Fibroblast of lung (primary cell): ENCODE data around the gene ADAMTS3.

Experiments
- CTCF ChIP-seq, 2 donors: IDR thresholded peaks in 1 of 2; conservative IDR thresholded peaks in 1 of 2; 1 replicate in 1 of 2; 2 replicates in 1 of 2; pipeline ENCODE4 v1.5.1; 2011 to 2012; ENCODE audit warnings: low read length in 2 of 2, control low read depth in 1 of 2, inconsistent platforms in 1 of 2, low read depth in 1 of 2, mild to moderate bottlenecking in 1 of 2
- EZH2 ChIP-seq: IDR thresholded peaks from 2 replicates; pipeline ENCODE4 v1.5.1; 2012; ENCODE audit warnings: low read length, control low read depth, mild to moderate bottlenecking; ENCODE audit errors: missing control alignments

GRCh38 chr4:72558655-72559054, 10.4 kb downstream of the ADAMTS3 start:
- TF ChIP-seq CTCF (conservative IDR thresholded peaks at IDR 0.05 in 1 of 2, IDR thresholded peaks at IDR 0.05 in 1 of 2; ENCODE audit: low read depth in 1 of 2, low read length in 2 of 2) (no peak), EZH2 (no peak)
